HCT116 (cell line): ENCODE measurements around the gene GATA3.

ENCODE experiments used
- CTCF ChIP-seq, 3 experiments: fragments of 200-600 bp in 1 of 3; sonication (generic) in 1 of 3; IDR thresholded peaks in 2 of 3; conservative IDR thresholded peaks in 1 of 3; 2 replicates each; pipeline ENCODE4 v1.5.1; 2012 to 2017; ENCODE audit warnings: low read depth in 2 of 3, low read length in 2 of 3, antibody characterized with exemption in 1 of 3, borderline replicate concordance in 1 of 3, control low read depth in 1 of 3, mild to moderate bottlenecking in 1 of 3, mixed read lengths in 1 of 3, mixed run types in 1 of 3, moderate library complexity in 1 of 3; ENCODE audit not compliant: insufficient read depth in 1 of 3
- EGR1 ChIP-seq: IDR thresholded peaks from 2 replicates; pipeline ENCODE4 v1.6.1; 2012; ENCODE audit warnings: low read depth
- ELF1 ChIP-seq: IDR thresholded peaks from 2 replicates; pipeline ENCODE4 v1.6.1; 2012; ENCODE audit warnings: low read depth, borderline replicate concordance
- EZH2 ChIP-seq: fragments of 200-600 bp; sonication (generic); IDR thresholded peaks from 2 replicates; pipeline ENCODE4 v1.6.1; 2017; ENCODE audit warnings: antibody characterized with exemption, mixed run types
- POLR2AphosphoS5 ChIP-seq: IDR thresholded peaks from 2 replicates; pipeline ENCODE4 v1.6.1; 2011; ENCODE audit warnings: mild to moderate bottlenecking, low read depth, low read length, moderate library complexity
- ZFX ChIP-seq: fragments of 450-650 bp; IDR thresholded peaks from 2 replicates; pipeline ENCODE4 v1.6.1; 2017

- TF ChIP-seq EZH2 (no peak), CTCF (IDR thresholded peaks at IDR 0.05 in 2 of 3, conservative IDR thresholded peaks at IDR 0.05 in 1 of 3; ENCODE audit: borderline replicate concordance in 1 of 3, insufficient read depth in 1 of 3, low read depth in 2 of 3, low read length in 2 of 3) (no peak), POLR2AphosphoS5 (no peak), EGR1 (no peak), ELF1 (no peak), ZFX (no peak)
Measured at GRCh38 chr10:8063128-8063908, 8.8 kb downstream of the GATA3 start.
